GM19463 (cell line): Measurements from ENCODE around the gene FUBP3.
"Not testable (repeated sequence)": the region's sequence is repeated elsewhere in the genome, so short reads cannot be mapped to it uniquely, and the experiment has no call there.

Source experiments
- ATAC-seq: cut with Tn5 transposase; IDR thresholded peaks from one replicate; pipeline ENCODE4 v1.9.1; 2021; ENCODE audit warnings: mild to moderate bottlenecking, moderate library complexity; ENCODE audit not compliant: unreplicated experiment

The FUBP3 gene

DNA sequence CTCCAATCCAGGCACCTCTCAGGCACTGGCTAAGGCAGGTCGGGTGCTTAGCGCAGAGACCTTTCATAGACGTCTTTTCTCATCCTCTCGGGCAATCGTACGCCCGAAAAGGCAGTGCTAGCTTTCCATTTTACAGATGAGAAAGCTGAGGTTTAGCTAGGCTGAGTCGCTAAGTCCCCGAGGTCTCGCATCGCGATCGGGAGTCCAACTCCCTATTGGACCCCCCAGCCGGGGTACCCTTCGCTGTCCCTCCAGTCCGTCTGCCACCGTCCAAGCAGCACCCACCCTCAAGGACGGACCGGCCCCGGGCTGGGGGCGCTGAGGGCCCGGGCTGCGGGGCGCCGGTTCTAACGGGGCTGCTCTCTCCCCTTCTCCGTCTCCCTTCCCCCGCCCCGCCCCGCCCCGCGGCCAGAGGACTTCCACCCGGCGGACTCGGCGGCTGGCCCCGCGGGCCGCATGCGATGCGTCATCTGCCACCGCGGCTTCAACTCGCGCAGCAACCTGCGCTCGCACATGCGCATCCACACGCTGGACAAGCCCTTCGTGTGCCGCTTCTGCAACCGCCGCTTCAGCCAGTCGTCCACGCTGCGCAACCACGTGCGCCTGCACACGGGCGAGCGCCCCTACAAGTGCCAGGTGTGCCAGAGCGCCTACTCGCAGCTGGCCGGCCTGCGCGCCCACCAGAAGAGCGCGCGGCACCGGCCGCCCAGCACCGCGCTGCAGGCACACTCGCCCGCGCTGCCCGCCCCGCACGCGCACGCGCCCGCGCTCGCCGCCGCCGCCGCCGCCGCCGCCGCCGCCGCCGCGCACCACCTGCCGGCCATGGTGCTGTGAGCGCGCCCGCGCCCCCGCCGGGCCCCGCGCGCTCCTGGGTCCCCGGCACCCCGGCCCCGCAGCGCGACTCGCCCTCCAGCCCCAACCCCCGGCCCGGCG lies 101.7 kb downstream of the FUBP3 start:
- ATAC-seq, result no peak

DNA sequence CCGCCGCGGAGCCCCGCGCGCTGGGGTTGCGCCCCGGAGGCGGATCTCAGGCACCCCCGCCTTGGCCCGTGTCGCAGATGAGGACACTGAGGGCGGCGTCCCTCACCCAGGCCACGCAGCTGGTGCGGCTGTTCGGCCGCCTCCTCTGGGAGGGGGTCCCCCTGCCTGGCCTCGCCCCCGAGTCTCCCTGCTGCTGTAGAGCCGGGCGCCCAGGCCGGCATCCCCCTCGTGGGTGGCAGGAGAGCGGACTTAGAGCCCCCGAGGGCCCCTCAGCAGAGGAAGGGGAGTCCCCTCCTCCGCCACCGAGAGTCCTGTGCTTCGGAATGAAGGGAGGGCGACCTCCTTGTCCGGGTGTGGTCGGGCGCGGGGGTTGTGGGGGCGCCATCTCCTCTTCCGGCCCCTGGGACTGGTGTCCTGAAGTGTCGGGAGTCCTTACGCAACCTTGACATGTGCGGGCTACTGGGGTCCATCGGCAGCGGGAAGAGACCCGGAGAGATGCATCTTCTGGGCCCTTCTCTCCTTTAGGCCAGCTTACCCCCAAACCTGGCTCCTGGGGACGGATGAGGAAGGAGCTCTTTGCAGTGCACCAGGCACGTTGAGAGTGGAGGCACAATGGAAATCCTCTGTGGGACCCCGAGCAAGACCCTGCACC lies 102.5 kb downstream of the FUBP3 start:
- no peak for ATAC-seq

DNA sequence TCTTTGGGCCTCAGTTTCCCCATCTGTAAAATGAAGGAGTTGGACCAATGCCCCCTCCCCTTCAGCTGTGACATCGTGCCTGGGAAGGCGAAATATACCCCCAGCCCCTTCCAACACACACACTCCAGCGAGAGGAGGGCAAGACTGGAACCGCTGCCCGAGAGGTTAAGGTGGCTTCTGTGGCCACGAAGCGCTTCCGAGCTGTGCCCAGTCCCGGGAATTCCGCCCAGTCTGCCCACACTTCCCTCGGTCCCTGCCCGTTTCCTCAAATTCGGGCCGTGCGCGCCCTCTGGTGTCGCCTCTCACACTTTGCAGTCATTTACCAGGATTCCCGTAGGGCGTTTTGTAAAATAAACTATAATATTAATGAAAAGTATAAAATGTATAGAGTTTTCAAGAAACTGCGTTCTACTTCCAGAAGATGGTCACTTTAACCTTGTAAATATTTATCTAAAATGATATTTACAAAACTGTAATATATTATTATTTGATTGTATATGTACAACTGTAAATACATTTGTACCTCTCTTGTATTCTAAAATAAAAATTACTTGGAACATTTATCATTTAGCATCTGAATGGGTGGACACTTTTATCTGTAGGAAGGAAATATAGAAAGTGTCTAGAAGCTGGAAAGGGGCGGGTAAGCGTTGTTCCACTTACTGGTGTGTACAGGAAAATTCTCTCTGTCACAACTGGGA lies 103.2 kb downstream of the FUBP3 start:
- no peak for ATAC-seq

DNA sequence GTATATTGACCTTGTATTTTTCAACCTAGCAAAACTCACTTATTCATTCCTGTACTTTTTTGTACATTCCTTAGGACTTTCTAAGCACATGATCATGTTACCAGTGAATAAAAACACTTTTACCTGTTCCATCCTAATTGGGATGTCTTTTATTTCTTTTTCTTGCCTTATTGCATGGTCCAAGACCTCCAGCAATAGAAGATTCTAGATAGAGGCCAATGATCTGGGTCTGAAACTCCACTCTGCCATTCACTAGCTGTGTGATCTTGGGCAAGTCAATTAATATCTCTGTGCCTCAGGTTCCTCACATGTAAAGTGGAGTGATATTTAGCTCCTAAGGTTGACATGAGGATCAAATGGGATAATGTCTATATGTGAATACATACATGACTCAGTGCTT lies 105.7 kb downstream of the FUBP3 start:
- ATAC-seq, result no peak

DNA sequence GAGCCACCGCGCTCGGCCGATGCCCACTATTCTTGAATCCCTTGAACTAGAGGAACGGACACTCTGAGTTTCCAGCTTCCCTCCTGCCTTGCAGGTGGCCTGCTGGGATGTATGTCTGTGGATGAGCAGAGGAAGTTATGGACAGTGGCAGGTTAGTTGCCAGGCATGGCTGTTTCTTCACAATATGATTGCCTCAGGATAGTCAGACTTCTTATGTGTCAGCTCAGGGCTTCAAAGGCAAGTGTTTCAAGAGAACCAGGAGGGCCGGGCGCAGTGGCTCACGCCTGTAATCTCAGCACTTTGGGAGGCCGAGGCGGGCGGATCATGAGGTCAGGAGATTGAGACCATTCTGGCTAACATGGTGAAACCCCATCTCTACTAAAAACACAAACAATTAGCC lies 106.6 kb downstream of the FUBP3 start:
- not testable (repeated sequence) for ATAC-seq

DNA sequence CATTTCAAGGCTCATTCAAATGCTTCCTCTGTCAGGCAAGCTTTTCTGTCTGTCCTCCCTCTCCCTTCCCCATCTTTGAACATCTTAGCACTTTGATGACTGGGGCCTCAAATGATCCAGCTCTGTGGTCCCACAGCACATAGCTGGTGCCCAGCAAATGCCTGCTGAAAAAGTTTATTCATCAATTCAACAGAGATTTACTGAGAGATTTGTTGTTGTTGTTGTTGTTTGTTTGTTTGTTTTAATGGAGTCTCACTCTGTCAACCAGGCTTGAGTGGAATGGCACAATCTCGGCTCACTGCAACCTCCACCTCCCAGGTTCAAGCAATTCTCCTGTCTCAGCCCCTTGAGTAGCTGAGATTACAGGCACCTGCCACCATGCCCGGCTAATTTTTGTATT lies 108.2 kb downstream of the FUBP3 start:
- no peak for ATAC-seq
